Type B pancreatic cell (in vitro differentiated cells): ENCODE data around the gene RSBN1. TPM values are rescaled to one million over a fixed set of nuclear protein-coding genes. Genes with fewer than 3 reads are reported as not detected.

Source experiments
- DNase-seq: peaks from one replicate; pipeline ENCODE4 v3.0.0; 2021; ENCODE audit warnings: mixed read lengths; ENCODE audit not compliant: unreplicated experiment; ENCODE audit errors: extremely low spot score
- H3K27ac Mint-ChIP-seq: 2 replicates; pipeline ENCODE4 v1.8.0; 2021; ENCODE audit warnings: mild to moderate bottlenecking, mixed read lengths
- H3K27me3 Mint-ChIP-seq: 2 replicates; pipeline ENCODE4 v1.8.0; 2021; ENCODE audit warnings: mixed read lengths
- H3K36me3 Mint-ChIP-seq: 2 replicates; pipeline ENCODE4 v1.8.0; 2021; ENCODE audit warnings: mixed read lengths
- H3K4me1 Mint-ChIP-seq: one replicate; pipeline ENCODE4 v1.8.0; 2021; ENCODE audit warnings: mixed read lengths; ENCODE audit not compliant: unreplicated experiment
- H3K4me3 Mint-ChIP-seq: 2 replicates; pipeline ENCODE4 v1.8.0; 2021; ENCODE audit warnings: mild to moderate bottlenecking, mixed read lengths
- H3K9me3 Mint-ChIP-seq: 2 replicates; pipeline ENCODE4 v1.8.0; 2021; ENCODE audit warnings: mixed read lengths
- total RNA-seq: library from RNA; stranded (reverse); gene quantifications from 2 replicates; pipeline ENCODE4 v1.2.1, GENCODE V29; 2021; ENCODE audit warnings: low replicate concordance
- TF ChIP-seq, protein P1 (sequence below): fragments of 200-600 bp; sonication (generic); conservative IDR thresholded peaks from 2 replicates; pipeline ENCODE4 v1.5.0; 2021; ENCODE audit warnings: antibody characterized with exemption, mild to moderate bottlenecking

The RSBN1 gene
- total RNA-seq, 1 donor from 2014 or later: 21.2 TPM

DNA sequence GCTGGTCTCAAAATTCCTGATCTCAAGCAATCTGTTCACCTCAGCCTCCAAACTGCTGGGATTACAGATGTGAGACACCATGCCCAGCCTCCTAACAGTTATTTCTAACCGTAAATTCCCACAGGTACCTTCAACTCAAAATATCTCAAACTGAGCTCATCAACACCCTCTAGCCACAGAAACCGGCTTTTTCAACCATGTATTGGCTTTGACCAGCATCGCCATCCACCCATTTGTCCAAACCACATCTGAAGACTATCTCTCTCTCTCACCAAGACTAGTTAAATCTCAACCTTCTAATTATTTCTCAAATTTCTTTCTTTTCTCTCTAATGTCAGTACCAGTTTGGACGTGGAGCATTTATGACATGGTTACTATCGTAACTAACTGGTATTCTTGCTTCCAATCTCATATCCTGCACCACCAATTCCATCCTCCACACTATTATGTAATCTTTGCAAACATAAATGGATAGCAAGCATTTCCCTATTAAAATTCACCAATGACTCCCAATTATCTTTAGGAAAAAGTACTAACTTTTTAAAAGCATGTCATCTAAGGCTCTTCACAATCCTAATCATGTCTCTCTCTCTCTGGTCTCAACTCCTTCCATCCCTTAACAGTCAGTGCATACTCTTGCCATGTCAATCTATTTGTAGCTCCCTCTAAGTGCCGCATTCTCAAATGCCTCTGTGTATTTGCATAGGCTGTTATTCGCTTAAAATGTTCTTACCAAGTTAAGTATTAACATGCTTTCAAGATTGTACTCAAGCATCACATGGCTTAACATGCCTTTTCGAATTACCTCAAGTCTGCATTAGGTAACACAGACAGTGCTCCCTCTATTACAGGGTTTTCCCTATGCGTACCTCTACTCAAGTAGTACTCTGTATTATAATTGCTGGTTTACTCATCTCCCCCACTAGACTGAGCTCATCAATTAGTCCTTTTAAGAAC, 18.1 kb downstream of the RSBN1 start:
- Mint-ChIP-seq H3K4me3 (no peak overlapping the region), H3K9me3 (peaks cover 5% of the 10 kb centered on the region), H3K27me3 (no peaks in the 10 kb centered on the region), H3K36me3 (peaks cover 39% of the 10 kb centered on the region), H3K4me1 (peaks cover 5% of the 10 kb centered on the region), H3K27ac (no peak overlapping the region)
- TF ChIP-seq, protein P1, sequence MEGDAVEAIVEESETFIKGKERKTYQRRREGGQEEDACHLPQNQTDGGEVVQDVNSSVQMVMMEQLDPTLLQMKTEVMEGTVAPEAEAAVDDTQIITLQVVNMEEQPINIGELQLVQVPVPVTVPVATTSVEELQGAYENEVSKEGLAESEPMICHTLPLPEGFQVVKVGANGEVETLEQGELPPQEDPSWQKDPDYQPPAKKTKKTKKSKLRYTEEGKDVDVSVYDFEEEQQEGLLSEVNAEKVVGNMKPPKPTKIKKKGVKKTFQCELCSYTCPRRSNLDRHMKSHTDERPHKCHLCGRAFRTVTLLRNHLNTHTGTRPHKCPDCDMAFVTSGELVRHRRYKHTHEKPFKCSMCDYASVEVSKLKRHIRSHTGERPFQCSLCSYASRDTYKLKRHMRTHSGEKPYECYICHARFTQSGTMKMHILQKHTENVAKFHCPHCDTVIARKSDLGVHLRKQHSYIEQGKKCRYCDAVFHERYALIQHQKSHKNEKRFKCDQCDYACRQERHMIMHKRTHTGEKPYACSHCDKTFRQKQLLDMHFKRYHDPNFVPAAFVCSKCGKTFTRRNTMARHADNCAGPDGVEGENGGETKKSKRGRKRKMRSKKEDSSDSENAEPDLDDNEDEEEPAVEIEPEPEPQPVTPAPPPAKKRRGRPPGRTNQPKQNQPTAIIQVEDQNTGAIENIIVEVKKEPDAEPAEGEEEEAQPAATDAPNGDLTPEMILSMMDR: no peak
- DNase-seq: no peak

DNA sequence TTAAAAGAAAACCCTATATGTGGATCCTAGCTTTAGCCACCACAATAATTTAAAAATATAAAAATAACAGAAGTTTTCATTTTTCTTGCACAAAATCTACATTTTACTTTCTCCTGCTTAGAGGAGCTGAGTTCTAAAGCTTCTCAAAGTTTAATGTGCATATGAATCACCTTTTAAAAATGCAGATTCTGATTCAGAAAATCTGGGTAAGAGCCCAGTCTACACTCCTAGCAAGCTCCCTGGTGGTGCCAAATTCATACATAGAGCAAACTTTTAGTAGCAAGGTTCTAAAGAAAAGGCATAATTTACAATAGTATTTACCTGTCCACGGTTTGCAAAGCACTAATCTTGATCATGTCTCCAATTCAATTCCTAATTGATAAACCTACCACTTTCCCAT, 19.3 kb downstream of the RSBN1 start:
- H3K36me3 Mint-ChIP-seq: peaks cover 40% of the 10 kb centered on the region
- peaks cover 5% of the 10 kb centered on the region for H3K4me1 Mint-ChIP-seq
- peaks cover 5% of the 10 kb centered on the region for H3K9me3 Mint-ChIP-seq
- no peak for DNase-seq
- TF ChIP-seq, protein P1: no peak
- H3K4me3 Mint-ChIP-seq: no peak overlapping the region
- H3K27me3 Mint-ChIP-seq: no peaks in the 10 kb centered on the region
- H3K27ac Mint-ChIP-seq: no peak overlapping the region

DNA sequence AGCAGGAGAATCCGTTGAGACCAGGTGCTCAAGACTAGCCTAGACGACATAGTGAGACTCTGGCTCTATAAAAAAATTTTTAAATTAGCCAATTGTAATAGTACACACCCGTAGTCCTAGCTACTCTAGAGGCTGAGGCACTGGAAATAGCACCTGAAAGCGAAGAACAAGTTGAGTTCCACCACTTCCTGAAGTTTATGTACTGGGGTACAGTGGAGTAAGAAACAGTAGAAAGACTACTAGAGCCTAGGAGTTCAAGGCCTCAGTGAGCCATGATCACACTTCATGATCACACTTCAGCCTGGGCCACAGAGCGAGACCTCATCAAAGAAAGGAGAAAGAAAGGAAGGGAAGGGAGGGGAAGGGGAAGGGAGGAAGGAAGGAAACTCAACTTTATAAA, 19.8 kb downstream of the RSBN1 start:
- TF ChIP-seq, protein P1: no peak
- no peak overlapping the region for H3K4me3 Mint-ChIP-seq
- H3K4me1 Mint-ChIP-seq: peaks cover 5% of the 10 kb centered on the region
- H3K9me3 Mint-ChIP-seq: peaks cover 5% of the 10 kb centered on the region
- no peaks in the 10 kb centered on the region for H3K27me3 Mint-ChIP-seq
- DNase-seq: no peak
- H3K27ac Mint-ChIP-seq: no peak overlapping the region
- H3K36me3 Mint-ChIP-seq: peaks cover 38% of the 10 kb centered on the region

DNA sequence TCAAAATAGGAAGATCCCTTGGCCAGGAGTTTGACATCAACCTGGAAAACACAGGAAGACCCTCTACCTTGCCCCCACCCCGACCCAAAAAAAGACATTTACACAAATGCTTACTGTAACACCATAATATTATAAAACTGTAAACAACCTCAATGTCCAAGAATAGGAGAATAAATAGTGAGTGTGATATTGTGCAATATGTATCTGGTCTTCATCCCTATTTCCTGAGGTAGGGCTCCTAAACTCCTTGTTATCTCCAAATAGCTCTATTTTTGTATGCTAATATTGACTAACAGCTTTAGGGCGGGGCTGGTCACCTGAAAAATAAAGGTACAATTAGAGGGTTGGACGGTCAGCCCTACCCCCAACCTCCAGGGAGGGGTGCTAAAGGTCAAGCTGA, 23.5 kb downstream of the RSBN1 start:
- Mint-ChIP-seq H3K36me3 (peaks cover 22% of the 10 kb centered on the region), H3K4me1 (peaks cover 14% of the 10 kb centered on the region), H3K4me3 (no peak overlapping the region)

DNA sequence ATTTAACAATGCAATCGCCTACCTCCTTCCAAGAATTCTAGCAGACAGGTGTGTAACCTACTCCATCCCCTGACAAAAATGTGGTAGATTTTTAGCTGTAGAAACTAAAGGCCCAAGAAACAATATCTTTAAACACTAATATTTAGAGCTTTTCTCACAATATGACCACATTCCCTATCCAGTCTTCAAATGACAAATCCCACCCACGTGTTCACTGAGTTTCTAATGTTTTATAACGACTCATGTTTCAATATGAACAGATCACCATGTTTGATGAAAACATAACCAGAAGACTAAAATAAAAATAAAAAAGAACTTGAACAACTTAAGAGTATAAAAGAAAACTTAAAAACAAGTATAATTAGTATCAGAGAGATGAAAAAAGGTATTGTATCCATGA, 24.6 kb downstream of the RSBN1 start:
- no peak overlapping the region for H3K27ac Mint-ChIP-seq

More for the DNA sequence above, 23.5 kb downstream of the RSBN1 start:
- Mint-ChIP-seq H3K27ac (no peak overlapping the region), H3K27me3 (no peaks in the 10 kb centered on the region), H3K9me3 (no peaks in the 10 kb centered on the region)
- TF ChIP-seq, protein P1: no peak
- no peak for DNase-seq

More for the DNA sequence above, 24.6 kb downstream of the RSBN1 start:
- TF ChIP-seq, protein P1: no peak
- no peak for DNase-seq
- no peaks in the 10 kb centered on the region for H3K9me3 Mint-ChIP-seq
- peaks cover 18% of the 10 kb centered on the region for H3K4me1 Mint-ChIP-seq
- H3K4me3 Mint-ChIP-seq: no peak overlapping the region
- no peaks in the 10 kb centered on the region for H3K27me3 Mint-ChIP-seq
- H3K36me3 Mint-ChIP-seq: peaks cover 17% of the 10 kb centered on the region
